ENCODE measurements around the gene CCDC136. TPM values are rescaled to one million over a fixed set of nuclear protein-coding genes. Genes with fewer than 3 reads are reported as not detected.
A peak's percentile ranks its signal among the peaks of the same experiment; 100 is the strongest.

Gene CCDC136
- total RNA-seq, 1 experiment from 2014 or later: 11.1 TPM

- Histone ChIP-seq H3K4me1 (ENCODE audit: control insufficient read depth in 1 of 2, insufficient read depth in 2 of 2, low read length in 2 of 2) (no peaks in the 10 kb centered on the region), H3K9ac (ENCODE audit: low read length) (no peak overlapping the region), H3K9me3 (ENCODE audit: control insufficient read depth in 1 of 2, insufficient read depth in 1 of 2, low read depth in 1 of 2, low read length in 2 of 2) (no peaks in the 10 kb centered on the region), H3K36me3 (ENCODE audit: control insufficient read depth in 1 of 2, insufficient read depth in 2 of 2, low read length in 2 of 2) (peaks cover 5 to 8% of the 10 kb centered on the region in 2 experiments; a peak in 2 of 4 replicates), H3K4me2 (ENCODE audit: low read length) (no peak overlapping the region), H3K27me3 (ENCODE audit: insufficient read depth, low read length) (no peaks in the 10 kb centered on the region), H3K79me2 (ENCODE audit: insufficient read depth, low read length) (no peaks in the 10 kb centered on the region), H3K9me2 (ENCODE audit: insufficient read depth) (no peaks in the 10 kb centered on the region), H3K27ac (ENCODE audit: low read depth, low read length) (no peak overlapping the region), H2AFZ (ENCODE audit: low read depth, low read length, poor library complexity, severe bottlenecking) (no peak overlapping the region), H4K20me1 (ENCODE audit: insufficient read depth) (no peaks in the 10 kb centered on the region), H3K4me3 (replicated peaks in 1 of 2; ENCODE audit: low read depth in 1 of 2, low read length in 2 of 2) (no peak overlapping the region)
- ChIA-PET RAD21 (ENCODE audit: low non-redundant PET in 1 of 2, low total read pairs in 2 of 2, uncharacterized antibody in 2 of 2, unreplicated experiment in 2 of 2) (no interaction called here), CTCF (no interaction called here), POLR2A (no interaction called here)
- BruUV-seq (replicated peaks): no TSS peak
- DNase-seq (ENCODE audit: low read depth, low spot score): no peak
- TF ChIP-seq FOSL1 (IDR thresholded peaks at IDR 0.05; ENCODE audit: low read depth) (peak; percentile 42; the same call in 1 of the 2 replicates), SIN3A (IDR thresholded peaks at IDR 0.05; ENCODE audit: low read depth) (no peak)
- ATAC-seq: no peak
- intact Hi-C loops (cut with micrococcal nuclease): no loop called here
Observed at GRCh38 chr7:128777156-128778123, 14.3 kb upstream of the CCDC136 start.

DNA sequence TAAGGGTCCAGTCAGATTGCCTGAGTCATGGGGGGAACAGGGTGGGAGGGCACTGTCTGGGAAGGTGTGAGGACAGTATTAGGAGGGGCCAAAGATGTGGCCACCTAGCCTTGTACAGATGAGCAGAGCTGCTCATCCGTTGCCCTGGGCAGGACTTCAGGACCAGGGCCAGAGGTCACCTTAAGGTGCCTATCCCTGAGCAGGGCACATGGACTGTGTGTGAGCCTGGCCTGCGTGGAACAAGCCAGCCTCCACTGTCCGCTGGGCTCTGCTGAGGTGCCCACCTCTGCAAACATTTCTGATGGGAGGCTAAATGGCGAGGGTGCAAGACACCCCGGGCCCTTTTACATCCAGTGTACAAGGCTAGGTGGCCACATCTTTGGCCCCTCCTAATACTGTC, 12.8 kb upstream of the CCDC136 start:
- H3K9me3 ChIP-seq (ENCODE audit: control insufficient read depth in 1 of 2, insufficient read depth in 1 of 2, low read depth in 1 of 2, low read length in 2 of 2): no peaks in the 10 kb centered on the region
- intact Hi-C loops (cut with micrococcal nuclease): no loop called here
- no peak overlapping the region for H3K9ac ChIP-seq (ENCODE audit: low read length)
- no peak overlapping the region for H3K27ac ChIP-seq (ENCODE audit: low read depth, low read length)
- no peaks in the 10 kb centered on the region for H4K20me1 ChIP-seq (ENCODE audit: insufficient read depth)
- H3K9me2 ChIP-seq (ENCODE audit: insufficient read depth): no peaks in the 10 kb centered on the region
- no peak overlapping the region for H3K4me2 ChIP-seq (ENCODE audit: low read length)
- H2AFZ ChIP-seq (ENCODE audit: low read depth, low read length, poor library complexity, severe bottlenecking): no peak overlapping the region
- BruUV-seq (replicated peaks): no TSS peak
- CTCF ChIA-PET: no interaction called here
- POLR2A ChIA-PET: no interaction called here
- ATAC-seq (no peak), DNase-seq (ENCODE audit: low read depth, low spot score) (no peak)
- H3K79me2 ChIP-seq (ENCODE audit: insufficient read depth, low read length): no peaks in the 10 kb centered on the region
- RAD21 ChIA-PET (ENCODE audit: low non-redundant PET in 1 of 2, low total read pairs in 2 of 2, uncharacterized antibody in 2 of 2, unreplicated experiment in 2 of 2): no interaction called here
- H3K27me3 ChIP-seq (ENCODE audit: insufficient read depth, low read length): no peaks in the 10 kb centered on the region
- no peak overlapping the region for H3K4me3 ChIP-seq (replicated peaks in 1 of 2; ENCODE audit: low read depth in 1 of 2, low read length in 2 of 2)
- H3K36me3 ChIP-seq (ENCODE audit: control insufficient read depth in 1 of 2, insufficient read depth in 2 of 2, low read length in 2 of 2): no peaks in the 10 kb centered on the region
- no peaks in the 10 kb centered on the region for H3K4me1 ChIP-seq (ENCODE audit: control insufficient read depth in 1 of 2, insufficient read depth in 2 of 2, low read length in 2 of 2)
- no peak for TF ChIP-seq ELF1 (IDR thresholded peaks at IDR 0.05; ENCODE audit: borderline replicate concordance, low read depth)
- no peak for TF ChIP-seq EGR1 (IDR thresholded peaks at IDR 0.05; ENCODE audit: low read depth)
- TF ChIP-seq JUND (IDR thresholded peaks at IDR 0.05): no peak
- TF ChIP-seq, protein P1, sequence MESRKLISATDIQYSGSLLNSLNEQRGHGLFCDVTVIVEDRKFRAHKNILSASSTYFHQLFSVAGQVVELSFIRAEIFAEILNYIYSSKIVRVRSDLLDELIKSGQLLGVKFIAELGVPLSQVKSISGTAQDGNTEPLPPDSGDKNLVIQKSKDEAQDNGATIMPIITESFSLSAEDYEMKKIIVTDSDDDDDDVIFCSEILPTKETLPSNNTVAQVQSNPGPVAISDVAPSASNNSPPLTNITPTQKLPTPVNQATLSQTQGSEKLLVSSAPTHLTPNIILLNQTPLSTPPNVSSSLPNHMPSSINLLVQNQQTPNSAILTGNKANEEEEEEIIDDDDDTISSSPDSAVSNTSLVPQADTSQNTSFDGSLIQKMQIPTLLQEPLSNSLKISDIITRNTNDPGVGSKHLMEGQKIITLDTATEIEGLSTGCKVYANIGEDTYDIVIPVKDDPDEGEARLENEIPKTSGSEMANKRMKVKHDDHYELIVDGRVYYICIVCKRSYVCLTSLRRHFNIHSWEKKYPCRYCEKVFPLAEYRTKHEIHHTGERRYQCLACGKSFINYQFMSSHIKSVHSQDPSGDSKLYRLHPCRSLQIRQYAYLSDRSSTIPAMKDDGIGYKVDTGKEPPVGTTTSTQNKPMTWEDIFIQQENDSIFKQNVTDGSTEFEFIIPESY (IDR thresholded peaks at IDR 0.05; ENCODE audit: extremely low read depth, insufficient replicate concordance, low read length): no peak
- TF ChIP-seq POLR2A (IDR thresholded peaks at IDR 0.05; ENCODE audit: borderline replicate concordance, extremely low read depth, insufficient read depth, insufficient read length): no peak
- TF ChIP-seq ZNF274 (IDR thresholded peaks at IDR 0.05; ENCODE audit: low read depth, low read length): no peak
- TF ChIP-seq TCF7L2 (IDR thresholded peaks at IDR 0.05; ENCODE audit: borderline replicate concordance, extremely low read depth, insufficient read depth, insufficient read length): no peak
- TF ChIP-seq EZH2 (IDR thresholded peaks at IDR 0.05): no peak
- TF ChIP-seq ZFX (IDR thresholded peaks at IDR 0.05): no peak
- TF ChIP-seq YY1 (IDR thresholded peaks at IDR 0.05; ENCODE audit: extremely low read depth, insufficient replicate concordance, low read depth, low read length): no peak
- no peak for TF ChIP-seq SP1 (IDR thresholded peaks at IDR 0.05; ENCODE audit: low read depth)
- TF ChIP-seq, protein P2, sequence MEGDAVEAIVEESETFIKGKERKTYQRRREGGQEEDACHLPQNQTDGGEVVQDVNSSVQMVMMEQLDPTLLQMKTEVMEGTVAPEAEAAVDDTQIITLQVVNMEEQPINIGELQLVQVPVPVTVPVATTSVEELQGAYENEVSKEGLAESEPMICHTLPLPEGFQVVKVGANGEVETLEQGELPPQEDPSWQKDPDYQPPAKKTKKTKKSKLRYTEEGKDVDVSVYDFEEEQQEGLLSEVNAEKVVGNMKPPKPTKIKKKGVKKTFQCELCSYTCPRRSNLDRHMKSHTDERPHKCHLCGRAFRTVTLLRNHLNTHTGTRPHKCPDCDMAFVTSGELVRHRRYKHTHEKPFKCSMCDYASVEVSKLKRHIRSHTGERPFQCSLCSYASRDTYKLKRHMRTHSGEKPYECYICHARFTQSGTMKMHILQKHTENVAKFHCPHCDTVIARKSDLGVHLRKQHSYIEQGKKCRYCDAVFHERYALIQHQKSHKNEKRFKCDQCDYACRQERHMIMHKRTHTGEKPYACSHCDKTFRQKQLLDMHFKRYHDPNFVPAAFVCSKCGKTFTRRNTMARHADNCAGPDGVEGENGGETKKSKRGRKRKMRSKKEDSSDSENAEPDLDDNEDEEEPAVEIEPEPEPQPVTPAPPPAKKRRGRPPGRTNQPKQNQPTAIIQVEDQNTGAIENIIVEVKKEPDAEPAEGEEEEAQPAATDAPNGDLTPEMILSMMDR (IDR thresholded peaks at IDR 0.05 in 2 of 3, conservative IDR thresholded peaks at IDR 0.05 in 1 of 3; ENCODE audit: borderline replicate concordance in 1 of 3, insufficient read depth in 1 of 3, low read depth in 2 of 3, low read length in 2 of 3): no peak
- TF ChIP-seq FOSL1 (IDR thresholded peaks at IDR 0.05; ENCODE audit: low read depth): no peak
- TF ChIP-seq POLR2AphosphoS5 (IDR thresholded peaks at IDR 0.05; ENCODE audit: low read depth, low read length): no peak
- TF ChIP-seq, protein P3, sequence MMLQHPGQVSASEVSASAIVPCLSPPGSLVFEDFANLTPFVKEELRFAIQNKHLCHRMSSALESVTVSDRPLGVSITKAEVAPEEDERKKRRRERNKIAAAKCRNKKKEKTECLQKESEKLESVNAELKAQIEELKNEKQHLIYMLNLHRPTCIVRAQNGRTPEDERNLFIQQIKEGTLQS (IDR thresholded peaks at IDR 0.05): no peak
